Activated gamma-delta T cell (primary cell): ENCODE data around the gene KMT2A.

Experiments used
- DNase-seq: peaks from one replicate; lab custom pipeline; 2025; lab: John Stamatoyannopoulos, UW

The KMT2A gene

GRCh38 chr11:118484405-118484804 is 48.1 kb downstream of the KMT2A start:
- DNase-seq, result no peak

DNA sequence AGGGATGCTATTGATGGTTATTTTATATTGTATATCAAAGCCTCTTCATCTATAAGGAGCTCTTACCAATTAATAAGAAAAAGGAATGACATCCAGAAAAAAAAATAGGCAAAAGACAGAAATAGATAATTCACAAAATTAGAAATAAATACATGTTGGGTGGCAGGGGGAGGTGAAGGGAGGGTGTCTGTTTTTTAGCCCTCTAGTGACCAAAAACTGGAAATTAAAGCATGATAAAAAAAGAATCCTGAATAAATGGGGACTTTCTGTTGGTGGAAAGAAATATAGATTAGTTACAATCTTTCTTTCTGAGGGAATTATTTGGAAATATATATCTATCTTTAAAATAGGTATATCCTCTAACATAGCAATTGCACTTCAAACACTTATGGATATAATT is 49.0 kb downstream of the KMT2A start:
- DNase-seq, result no peak

GRCh38 chr11:118488480-118489109 is 52.3 kb downstream of the KMT2A start:
- no peak for DNase-seq

- DNase-seq, result no peak
Observed at GRCh38 chr11:118491041-118491440, 54.7 kb downstream of the KMT2A start.

GRCh38 chr11:118497831-118498230 is 61.5 kb downstream of the KMT2A start:
- no peak for DNase-seq

DNA sequence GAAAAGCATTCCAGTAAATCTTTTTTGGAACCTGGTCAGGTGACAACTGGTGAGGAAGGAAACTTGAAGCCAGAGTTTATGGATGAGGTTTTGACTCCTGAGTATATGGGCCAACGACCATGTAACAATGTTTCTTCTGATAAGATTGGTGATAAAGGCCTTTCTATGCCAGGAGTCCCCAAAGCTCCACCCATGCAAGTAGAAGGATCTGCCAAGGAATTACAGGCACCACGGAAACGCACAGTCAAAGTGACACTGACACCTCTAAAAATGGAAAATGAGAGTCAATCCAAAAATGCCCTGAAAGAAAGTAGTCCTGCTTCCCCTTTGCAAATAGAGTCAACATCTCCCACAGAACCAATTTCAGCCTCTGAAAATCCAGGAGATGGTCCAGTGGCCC is 66.9 kb downstream of the KMT2A start:
- DNase-seq, result no peak

GRCh38 chr11:118511601-118512000 is 75.3 kb downstream of the KMT2A start:
- DNase-seq, result no peak

DNA sequence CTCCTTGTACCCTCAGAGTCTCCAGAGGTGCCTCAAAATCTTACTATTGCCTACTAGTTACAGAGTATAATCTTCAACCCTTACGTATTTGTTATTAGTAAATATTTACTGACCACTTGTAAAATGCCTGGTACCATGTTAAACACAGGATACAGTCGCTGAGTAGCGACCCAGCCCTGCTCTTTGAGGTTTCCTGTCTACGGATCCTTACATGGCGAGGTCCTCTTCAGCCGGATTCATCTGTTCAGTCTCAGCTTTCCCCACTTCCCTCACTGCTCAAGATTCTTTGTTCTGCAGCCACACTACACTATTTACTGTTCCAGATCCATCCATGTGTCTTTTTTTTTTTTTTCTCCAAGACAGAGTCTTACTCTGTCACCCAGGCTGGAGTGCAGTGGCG is 77.8 kb downstream of the KMT2A start:
- no peak for DNase-seq

DNA sequence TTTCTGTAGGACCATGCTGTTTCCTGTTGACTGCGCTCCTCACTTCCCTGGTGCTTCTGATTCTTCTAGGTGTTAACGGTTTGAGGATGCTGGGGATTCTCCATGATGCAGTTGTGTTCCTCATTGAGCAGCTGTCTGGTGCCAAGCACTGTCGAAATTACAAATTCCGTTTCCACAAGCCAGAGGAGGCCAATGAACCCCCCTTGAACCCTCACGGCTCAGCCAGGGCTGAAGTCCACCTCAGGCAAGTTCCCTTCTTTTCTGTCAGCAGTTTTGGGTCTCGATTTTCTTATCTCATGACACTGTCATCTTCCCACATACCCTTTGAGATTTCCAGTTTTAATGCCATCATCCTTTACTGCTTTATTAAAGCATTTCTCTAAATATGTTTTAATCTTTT is 83.3 kb downstream of the KMT2A start:
- DNase-seq, result no peak

DNA sequence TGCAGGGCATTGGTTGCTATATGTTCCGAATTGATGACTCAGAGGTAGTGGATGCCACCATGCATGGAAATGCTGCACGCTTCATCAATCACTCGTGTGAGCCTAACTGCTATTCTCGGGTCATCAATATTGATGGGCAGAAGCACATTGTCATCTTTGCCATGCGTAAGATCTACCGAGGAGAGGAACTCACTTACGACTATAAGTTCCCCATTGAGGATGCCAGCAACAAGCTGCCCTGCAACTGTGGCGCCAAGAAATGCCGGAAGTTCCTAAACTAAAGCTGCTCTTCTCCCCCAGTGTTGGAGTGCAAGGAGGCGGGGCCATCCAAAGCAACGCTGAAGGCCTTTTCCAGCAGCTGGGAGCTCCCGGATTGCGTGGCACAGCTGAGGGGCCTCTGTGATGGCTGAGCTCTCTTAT is 85.6 kb downstream of the KMT2A start:
- no peak for DNase-seq

DNA sequence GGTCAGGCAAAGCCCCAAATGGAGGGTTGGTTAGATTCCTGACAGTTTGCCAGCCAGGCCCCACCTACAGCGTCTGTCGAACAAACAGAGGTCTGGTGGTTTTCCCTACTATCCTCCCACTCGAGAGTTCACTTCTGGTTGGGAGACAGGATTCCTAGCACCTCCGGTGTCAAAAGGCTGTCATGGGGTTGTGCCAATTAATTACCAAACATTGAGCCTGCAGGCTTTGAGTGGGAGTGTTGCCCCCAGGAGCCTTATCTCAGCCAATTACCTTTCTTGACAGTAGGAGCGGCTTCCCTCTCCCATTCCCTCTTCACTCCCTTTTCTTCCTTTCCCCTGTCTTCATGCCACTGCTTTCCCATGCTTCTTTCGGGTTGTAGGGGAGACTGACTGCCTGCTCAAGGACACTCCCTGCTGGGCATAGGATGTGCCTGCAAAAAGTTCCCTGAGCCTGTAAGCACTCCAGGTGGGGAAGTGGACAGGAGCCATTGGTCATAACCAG is 86.3 kb downstream of the KMT2A start:
- DNase-seq, result no peak

- no peak for DNase-seq
Observed at GRCh38 chr11:118524356-118524755, 88.1 kb downstream of the KMT2A start.

- no peak for DNase-seq
Observed at GRCh38 chr11:118524757-118525470, 88.6 kb downstream of the KMT2A start.

DNA sequence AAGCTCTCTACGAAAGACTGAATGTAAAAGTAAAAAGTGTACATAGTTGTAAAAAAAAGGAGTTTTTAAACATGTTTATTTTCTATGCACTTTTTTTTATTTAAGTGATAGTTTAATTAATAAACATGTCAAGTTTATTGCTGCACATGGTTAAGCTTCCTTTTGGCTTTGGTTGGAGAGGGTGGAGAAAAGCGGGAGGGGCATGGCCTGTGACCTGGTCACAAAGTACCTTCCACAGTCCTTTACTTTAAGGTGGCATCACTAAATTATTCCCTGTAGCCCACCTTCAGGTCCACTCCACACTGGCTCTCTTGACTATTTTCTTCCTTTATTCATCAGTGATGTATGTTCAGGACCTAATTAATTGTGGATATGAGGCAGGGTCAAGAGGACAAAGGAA is 90.4 kb downstream of the KMT2A start:
- DNase-seq, result no peak

GRCh38 chr11:118527109-118527508 is 90.8 kb downstream of the KMT2A start, which contains the start of gene TTC36:
TTC36 (plus strand) TSS chr11:118527474; CDS start chr11:118527495, 21 bp downstream.
- DNase-seq, result no peak

DNA sequence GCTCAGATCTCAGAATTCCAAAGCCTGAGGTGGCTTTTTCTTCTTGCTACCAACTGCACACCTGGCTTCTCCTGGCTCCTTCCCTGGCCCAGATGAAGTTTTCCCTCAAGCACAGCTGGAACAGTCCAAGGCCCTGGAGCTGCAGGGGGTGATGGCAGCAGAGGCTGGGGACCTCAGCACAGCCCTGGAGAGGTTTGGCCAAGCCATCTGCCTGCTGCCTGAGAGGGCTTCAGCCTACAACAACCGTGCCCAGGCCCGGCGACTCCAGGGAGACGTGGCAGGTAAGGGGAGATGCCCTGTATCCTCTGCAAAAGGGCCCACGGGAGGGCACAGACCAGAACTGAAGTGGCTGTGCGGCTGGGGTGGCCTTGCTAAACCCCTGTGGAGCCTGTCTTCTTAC is 92.2 kb downstream of the KMT2A start:
- DNase-seq, result no peak

DNA sequence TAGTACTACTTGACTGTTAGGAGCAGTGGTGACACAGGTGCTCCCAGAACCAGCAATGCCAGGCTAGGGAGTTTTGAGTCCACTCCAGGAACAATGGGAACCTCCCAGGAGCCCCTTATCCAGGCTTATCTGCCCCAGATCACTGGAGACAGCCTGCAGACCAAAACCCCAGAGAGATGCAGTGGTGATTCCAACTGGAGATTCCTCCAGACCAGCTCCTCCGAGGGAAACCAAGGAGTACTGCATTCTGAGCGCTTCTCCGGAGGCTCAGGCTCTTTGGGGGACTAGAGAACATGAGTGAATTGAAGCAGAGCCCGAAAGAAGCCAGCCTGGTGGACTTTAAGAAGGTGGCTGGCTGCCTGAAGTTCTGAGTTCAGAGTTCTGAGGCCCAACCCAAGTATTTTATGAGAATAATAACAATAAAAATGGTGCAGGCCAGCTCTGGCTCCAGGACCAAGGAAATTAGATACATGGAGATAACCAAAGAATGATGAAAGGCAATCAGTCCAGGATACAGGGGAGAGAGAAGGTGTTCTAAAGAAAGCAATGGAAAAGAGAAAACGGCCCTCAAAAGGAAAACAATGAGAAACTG is 93.4 kb downstream of the KMT2A start:
- DNase-seq, result no peak

DNA sequence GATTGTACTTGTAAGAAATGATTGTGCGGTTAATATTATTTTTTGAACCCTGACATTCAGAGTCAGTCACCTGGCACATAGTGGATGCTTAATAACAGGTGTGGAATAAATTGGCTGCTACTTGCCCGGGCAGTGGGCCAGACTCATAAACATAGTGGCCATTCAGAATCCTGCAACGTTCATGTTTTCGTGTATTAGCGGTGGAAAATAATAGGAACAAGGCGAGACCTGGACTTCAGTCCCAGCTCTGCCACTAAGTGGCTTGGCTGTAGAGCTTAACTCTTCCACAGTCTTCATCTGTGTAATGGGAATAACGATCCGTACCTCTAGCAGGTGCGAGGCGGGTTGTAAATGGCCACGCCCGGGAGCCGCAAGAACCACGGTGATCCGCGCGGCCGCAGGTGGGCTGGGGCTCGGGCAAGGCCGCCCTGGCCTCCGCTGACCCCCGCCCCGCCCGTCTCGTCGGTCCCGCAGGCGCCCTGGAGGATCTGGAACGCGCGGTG is 93.9 kb downstream of the KMT2A start:
- no peak for DNase-seq

DNA sequence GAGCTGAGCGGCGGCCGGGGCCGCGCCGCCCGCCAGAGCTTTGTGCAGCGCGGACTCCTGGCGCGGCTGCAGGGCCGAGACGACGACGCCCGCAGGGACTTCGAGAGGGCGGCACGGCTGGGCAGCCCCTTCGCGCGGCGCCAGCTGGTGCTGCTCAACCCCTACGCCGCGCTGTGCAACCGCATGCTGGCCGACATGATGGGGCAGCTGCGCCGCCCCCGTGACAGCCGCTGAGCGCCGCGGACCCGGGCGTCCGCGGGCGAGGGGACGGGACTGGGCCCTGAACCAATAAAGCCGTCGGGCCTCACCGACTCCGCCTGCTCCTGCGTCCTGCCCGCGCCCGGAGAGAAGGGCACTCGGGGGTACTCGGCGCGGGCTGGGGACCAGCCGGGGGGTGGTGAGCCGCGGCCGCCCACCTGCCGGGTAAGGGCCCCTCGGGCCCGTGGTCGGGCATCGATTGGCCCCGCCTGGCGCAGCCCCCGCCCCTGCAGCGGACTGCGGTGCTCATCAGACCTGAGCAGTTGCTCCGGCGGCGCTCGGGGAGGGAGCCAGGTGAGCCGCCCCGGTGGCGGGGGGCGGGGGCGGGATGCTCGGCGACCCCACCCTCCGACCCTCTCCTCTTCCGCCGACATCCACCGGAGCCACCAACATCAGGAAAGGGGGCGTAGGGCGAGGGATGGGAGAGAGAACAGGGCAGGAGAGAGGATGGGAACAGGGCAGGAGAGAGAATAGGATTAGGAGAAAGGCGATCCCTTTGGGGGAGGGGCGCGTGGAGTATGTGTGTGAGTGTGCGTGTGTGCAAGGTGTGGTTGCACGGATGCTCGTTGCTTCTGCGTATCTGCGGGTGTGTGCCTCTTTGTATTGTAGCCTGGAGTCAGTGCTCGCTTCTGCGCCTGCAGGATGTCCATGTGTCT is 94.6 kb downstream of the KMT2A start, which contains the start of gene TMEM25:
Gene TMEM25 (plus strand): TSS at position 510 of the 914 bp plus-strand sequence. CDS start 610 bp downstream, outside the sequence.
- peak; percentile 57 for DNase-seq

DNA sequence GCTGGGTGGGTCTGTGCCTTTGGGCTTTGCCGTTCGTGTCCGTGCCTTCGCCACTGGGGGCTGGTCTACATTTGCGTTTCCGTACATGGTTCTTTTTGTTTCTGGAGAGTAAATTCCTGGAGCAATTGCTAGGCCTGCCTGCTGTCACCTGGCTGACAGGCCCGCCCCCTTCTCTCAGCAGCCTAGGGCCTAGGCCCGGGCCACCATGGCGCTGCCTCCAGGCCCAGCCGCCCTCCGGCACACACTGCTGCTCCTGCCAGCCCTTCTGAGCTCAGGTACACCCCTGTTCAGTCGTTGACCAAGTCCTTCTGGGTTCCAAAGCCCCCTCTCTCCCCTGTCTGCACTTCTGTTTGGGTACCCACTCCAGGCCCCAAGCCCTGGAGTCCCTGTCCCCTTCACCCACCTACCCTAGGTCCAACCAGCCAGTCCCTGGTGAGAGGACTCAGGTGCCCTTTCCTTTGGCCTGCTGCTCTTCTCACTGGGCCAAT is 95.3 kb downstream of the KMT2A start:
- no peak for DNase-seq

- DNase-seq, result no peak
Observed at GRCh38 chr11:118532091-118532490, 95.8 kb downstream of the KMT2A start.
